Endothelial cell (in vitro differentiated cells): ENCODE results near the gene AGBL3. TPM values are rescaled to one million over a fixed set of nuclear protein-coding genes. Genes with fewer than 3 reads are reported as not detected.

Experiments used
- DNase-seq: peaks from one replicate; pipeline ENCODE4 v3.0.0; 2021; ENCODE audit warnings: low spot score
- H3K27ac Mint-ChIP-seq: one replicate; pipeline ENCODE4 v1.8.0; 2021; ENCODE audit warnings: mixed read lengths, inconsistent platforms; ENCODE audit not compliant: unreplicated experiment
- H3K27me3 Mint-ChIP-seq: one replicate; pipeline ENCODE4 v1.8.0; 2021; ENCODE audit warnings: mild to moderate bottlenecking, moderate library complexity, mixed read lengths, inconsistent platforms; ENCODE audit not compliant: unreplicated experiment
- H3K36me3 Mint-ChIP-seq: one replicate; pipeline ENCODE4 v1.8.0; 2021; ENCODE audit warnings: mild to moderate bottlenecking, low read depth, mixed read lengths, inconsistent platforms; ENCODE audit not compliant: unreplicated experiment
- H3K4me1 Mint-ChIP-seq: one replicate; pipeline ENCODE4 v1.8.0; 2021; ENCODE audit warnings: mild to moderate bottlenecking, mixed read lengths, inconsistent platforms; ENCODE audit not compliant: unreplicated experiment
- H3K4me3 Mint-ChIP-seq: one replicate; pipeline ENCODE4 v1.8.0; 2021; ENCODE audit warnings: mild to moderate bottlenecking, mixed read lengths, inconsistent platforms; ENCODE audit not compliant: unreplicated experiment
- H3K9me3 Mint-ChIP-seq: one replicate; pipeline ENCODE4 v1.8.0; 2021; ENCODE audit warnings: mixed read lengths, inconsistent platforms; ENCODE audit not compliant: unreplicated experiment
- total RNA-seq: library from RNA; stranded (reverse); fragmentation: NEBNext Ultra II Directional; extraction: Animal tissue kit (Norgen Biotek cat#: 25700); gene quantifications from one replicate; pipeline ENCODE4 v1.2.1, GENCODE V29; 2021; ENCODE audit not compliant: unreplicated experiment
- TF ChIP-seq, protein P1 (sequence below): fragments of 200-600 bp; sonication (generic); IDR thresholded peaks from one replicate; pipeline ENCODE4 v1.5.0; 2021; ENCODE audit warnings: antibody characterized with exemption; ENCODE audit not compliant: unreplicated experiment

Gene AGBL3
- total RNA-seq, 1 donor from 2014 or later: 3.0 TPM

DNA sequence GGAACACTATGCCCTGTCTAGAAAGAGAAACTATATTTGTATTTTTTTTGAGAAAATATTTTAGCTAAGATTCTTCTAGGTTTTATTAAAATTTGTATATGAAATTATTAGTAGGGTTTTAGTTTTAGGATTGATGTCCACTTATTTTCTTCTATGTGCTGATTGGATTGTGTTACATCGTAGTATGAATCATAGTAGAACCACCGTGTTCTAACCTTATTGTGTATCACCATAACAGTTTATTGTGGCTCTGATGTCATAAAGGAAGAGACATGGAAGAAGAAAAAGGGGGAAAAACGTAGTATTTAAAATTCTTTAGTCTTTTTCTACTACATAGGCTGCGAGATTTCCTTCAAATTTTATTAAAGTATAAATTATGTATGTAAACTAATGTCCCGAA lies 1.9 kb downstream of the AGBL3 start:
- no peak for DNase-seq
- peaks cover 4% of the 10 kb centered on the region for H3K4me1 Mint-ChIP-seq
- peaks cover 1% of the 10 kb centered on the region for H3K27me3 Mint-ChIP-seq
- no peaks in the 10 kb centered on the region for H3K36me3 Mint-ChIP-seq
- no peaks in the 10 kb centered on the region for H3K9me3 Mint-ChIP-seq
- H3K4me3 Mint-ChIP-seq: no peak overlapping the region
- no peak overlapping the region for H3K27ac Mint-ChIP-seq
- TF ChIP-seq, protein P1, sequence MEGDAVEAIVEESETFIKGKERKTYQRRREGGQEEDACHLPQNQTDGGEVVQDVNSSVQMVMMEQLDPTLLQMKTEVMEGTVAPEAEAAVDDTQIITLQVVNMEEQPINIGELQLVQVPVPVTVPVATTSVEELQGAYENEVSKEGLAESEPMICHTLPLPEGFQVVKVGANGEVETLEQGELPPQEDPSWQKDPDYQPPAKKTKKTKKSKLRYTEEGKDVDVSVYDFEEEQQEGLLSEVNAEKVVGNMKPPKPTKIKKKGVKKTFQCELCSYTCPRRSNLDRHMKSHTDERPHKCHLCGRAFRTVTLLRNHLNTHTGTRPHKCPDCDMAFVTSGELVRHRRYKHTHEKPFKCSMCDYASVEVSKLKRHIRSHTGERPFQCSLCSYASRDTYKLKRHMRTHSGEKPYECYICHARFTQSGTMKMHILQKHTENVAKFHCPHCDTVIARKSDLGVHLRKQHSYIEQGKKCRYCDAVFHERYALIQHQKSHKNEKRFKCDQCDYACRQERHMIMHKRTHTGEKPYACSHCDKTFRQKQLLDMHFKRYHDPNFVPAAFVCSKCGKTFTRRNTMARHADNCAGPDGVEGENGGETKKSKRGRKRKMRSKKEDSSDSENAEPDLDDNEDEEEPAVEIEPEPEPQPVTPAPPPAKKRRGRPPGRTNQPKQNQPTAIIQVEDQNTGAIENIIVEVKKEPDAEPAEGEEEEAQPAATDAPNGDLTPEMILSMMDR: no peak

DNA sequence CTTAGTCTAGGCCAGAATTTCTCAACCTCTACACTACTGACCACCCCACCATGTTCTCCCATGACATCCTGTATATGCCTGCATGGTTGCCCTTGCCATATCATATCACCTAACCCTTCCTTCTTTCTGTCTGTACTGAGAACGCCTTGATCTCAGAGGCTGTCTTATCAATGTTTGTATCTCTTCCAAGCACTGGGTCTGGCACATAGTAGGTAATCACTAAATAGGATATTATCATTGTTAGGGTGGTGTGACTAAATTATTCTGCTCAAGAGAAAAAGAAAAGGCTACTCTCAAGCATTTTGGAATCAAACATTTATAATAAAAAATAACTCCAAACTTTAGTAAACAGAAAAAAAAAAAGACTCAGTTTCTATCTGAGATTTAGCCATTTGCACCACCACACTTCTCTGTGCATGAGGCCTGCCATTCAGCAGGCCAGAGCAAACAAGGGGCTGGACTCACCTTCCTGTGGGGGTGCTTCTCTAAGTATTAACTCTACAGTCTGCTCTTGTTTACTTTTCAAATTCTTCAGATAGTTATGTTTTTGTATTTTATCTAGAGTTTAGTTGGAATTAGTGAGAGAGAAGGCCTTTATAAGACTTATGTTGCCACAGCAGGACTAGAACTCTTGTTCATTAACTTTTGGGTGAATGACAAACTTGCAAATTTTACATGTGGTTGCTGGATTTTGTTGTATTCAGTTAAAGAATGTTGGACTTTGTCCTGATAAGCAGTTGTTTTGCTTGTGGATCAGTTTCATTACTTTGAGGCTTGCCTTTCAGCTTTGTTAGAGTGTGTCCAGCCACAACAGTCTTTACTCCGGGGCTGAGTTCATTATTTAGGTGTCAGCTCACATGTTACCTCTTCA lies 5.4 kb downstream of the AGBL3 start:
- Mint-ChIP-seq H3K36me3 (peaks cover 7% of the 10 kb centered on the region), H3K4me3 (no peak overlapping the region), H3K4me1 (peaks cover 4% of the 10 kb centered on the region), H3K27ac (no peak overlapping the region), H3K27me3 (peaks cover 1% of the 10 kb centered on the region), H3K9me3 (no peaks in the 10 kb centered on the region)
- TF ChIP-seq, protein P1: no peak
- no peak for DNase-seq

DNA sequence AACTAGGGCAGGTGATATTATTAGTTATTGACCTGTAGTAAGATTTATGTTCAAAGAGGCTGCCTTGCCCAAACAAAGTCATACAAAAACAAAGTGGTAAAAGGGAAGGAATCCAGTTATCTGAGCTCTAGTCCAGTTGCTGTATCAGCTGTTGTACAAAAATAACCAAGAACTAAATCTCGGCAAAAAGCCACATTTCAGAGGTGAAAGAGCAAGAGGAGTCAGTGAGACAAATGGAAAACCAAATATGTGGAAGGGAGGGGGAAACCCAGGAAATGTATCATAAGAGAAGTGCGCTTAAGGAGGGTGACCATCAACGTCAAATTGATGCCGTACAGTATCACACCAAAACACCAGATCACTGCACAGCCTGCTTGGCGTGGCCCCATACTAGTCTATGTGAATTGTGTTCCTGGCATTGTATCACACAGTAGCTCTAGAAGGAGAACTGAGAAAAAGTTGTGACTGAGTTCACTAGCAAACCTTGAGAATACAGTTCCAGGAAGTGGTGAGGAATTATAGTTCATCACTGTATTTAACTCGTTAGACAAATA lies 6.4 kb downstream of the AGBL3 start:
- Mint-ChIP-seq H3K27me3 (peaks cover 1% of the 10 kb centered on the region), H3K4me1 (peaks cover under 1% of the 10 kb centered on the region), H3K9me3 (no peaks in the 10 kb centered on the region), H3K4me3 (no peak overlapping the region), H3K36me3 (peaks cover 7% of the 10 kb centered on the region), H3K27ac (no peak overlapping the region)
- no peak for DNase-seq
- TF ChIP-seq, protein P1: no peak

- H3K36me3 Mint-ChIP-seq: peaks cover 7% of the 10 kb centered on the region
- peaks cover 1% of the 10 kb centered on the region for H3K27me3 Mint-ChIP-seq
- no peak for DNase-seq
- TF ChIP-seq, protein P1: no peak
- no peaks in the 10 kb centered on the region for H3K4me1 Mint-ChIP-seq
- H3K4me3 Mint-ChIP-seq: no peak overlapping the region
- no peak overlapping the region for H3K27ac Mint-ChIP-seq
- no peaks in the 10 kb centered on the region for H3K9me3 Mint-ChIP-seq
Observed at GRCh38 chr7:134993877-134994456, 7.7 kb downstream of the AGBL3 start.
